NCI-H510A (cell line): ENCODE measurements around the gene MMAB.

Experiments
- DNase-seq: peaks from one replicate; lab custom pipeline; 2025; lab: John Stamatoyannopoulos, UW

Gene MMAB

GRCh38 chr12:109583733-109584132 lies 10.4 kb upstream of the MMAB start:
- DNase-seq: no peak

DNA sequence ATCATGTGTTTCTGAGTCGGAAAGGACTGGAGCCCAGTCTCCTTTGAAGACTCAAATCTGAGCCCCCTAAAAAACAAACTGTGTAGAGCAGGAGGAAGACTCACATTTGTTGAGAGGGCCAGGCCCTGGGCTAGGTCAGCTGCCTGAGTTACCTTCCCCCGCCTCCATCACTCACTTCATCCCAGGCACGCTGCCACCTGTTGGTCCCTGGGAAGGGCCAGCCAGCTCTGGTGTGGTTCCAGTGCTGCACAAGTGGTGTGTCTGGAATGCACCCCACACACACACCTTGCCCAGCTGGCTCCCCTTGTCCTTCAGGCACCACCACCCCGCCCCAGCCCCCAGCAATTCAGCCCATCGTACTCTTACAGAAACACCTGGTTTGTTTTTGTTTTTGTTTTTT lies 9.3 kb upstream of the MMAB start:
- DNase-seq: no peak

GRCh38 chr12:109581856-109582255 lies 8.6 kb upstream of the MMAB start:
- DNase-seq: no peak

DNA sequence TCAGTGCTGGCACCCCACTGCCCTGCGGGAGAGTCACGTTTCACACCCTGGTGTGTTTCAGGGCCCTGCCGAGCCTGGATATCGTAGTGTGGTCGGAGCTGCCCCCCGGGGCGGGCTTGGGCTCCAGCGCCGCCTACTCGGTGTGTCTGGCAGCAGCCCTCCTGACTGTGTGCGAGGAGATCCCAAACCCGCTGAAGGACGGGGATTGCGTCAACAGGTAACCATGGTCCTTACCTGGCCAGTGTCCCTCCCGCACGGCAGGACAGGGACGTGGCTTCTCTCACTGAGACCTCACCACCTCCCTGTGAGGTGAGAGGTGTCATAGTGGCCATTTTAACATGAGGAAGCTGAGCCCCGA lies 8.0 kb upstream of the MMAB start:
- DNase-seq: no peak

DNA sequence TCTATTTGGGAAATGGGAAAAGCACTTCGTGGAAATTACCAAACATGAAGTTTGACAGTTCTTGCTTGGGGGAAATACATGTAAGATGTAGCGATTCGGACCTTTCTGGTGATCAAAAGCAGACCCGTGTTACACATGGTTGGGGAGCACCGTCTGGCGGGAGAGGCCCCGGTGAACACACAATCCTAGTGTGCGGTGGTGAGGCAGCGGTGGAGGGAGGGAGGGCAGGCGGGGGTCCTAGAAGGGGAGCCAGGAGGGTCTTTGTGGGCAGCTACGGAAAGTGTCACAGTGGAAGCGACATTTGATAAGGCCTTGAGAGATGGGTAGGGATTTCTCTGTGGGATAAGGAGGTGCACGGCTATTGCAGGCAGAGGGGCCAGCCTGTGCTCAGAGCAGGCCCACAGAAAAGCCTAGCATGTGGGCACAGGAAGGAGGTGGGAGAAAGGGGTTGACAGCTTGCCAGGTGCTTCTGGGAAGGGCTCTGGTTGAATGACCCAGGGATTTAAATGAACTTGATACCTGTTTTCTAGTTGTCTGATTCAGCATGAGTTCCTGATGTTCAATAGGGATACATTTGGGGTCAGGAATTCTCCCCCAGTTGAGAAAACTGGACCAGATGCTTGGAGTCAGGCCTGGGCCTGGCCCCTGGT lies 7.5 kb upstream of the MMAB start:
- no peak for DNase-seq

GRCh38 chr12:109580272-109580671 lies 7.0 kb upstream of the MMAB start:
- DNase-seq: no peak

GRCh38 chr12:109579639-109580038 lies 6.3 kb upstream of the MMAB start:
- DNase-seq: no peak

DNA sequence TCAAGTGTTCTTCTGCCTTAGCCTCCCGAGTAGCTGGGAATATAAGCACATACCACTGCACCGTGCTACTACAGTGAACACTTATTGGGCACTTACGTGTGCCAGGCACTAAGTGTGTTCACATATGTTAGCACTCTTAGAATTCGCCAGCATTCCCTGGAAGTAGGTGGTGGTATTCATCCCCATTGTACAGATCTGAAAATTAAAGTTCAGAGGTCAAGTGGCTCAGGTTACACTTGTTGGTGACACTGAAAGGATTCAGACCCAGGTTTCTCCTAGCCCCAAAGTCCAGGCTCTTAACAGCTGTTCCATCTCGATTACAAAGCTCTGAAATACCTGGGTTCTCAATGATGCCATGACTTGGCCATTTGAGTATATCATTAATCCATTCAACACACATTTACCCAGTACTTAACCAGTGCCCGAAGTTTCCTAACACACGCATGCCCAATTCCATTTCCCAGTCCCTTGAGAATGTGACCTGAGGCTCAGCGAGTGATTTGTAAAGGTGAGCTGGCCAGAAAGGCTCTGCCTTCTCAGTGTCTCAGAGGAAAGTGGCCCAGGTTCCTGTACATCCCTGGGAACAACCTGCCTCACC lies 5.1 kb upstream of the MMAB start:
- DNase-seq: no peak

- no peak for DNase-seq
These were observed 4.0 kb upstream of the MMAB start for GRCh38 chr12:109577311-109577710.

- DNase-seq: no peak
These were observed 2.4 kb upstream of the MMAB start for GRCh38 chr12:109575683-109576082.

GRCh38 chr12:109573914-109574244 lies 575 bp upstream of the MMAB start:
- DNase-seq: no peak

DNA sequence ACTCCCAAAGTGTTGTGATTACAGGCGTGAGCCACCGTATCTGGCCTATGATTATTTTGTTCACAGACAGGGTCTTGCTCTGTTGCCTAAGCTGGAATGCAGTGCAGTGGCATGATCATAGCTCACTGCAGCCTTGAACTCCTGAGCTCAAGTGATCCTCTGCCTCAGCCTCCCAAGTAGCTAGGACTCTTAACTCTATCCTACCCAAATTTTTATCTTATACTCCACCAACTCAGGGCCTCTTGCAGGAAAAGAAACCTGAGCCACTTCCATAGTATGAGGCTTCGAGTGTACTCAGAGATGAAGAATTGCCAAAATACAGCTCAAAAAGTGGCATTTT lies 828 bp downstream of the MMAB start:
- no peak for DNase-seq

DNA sequence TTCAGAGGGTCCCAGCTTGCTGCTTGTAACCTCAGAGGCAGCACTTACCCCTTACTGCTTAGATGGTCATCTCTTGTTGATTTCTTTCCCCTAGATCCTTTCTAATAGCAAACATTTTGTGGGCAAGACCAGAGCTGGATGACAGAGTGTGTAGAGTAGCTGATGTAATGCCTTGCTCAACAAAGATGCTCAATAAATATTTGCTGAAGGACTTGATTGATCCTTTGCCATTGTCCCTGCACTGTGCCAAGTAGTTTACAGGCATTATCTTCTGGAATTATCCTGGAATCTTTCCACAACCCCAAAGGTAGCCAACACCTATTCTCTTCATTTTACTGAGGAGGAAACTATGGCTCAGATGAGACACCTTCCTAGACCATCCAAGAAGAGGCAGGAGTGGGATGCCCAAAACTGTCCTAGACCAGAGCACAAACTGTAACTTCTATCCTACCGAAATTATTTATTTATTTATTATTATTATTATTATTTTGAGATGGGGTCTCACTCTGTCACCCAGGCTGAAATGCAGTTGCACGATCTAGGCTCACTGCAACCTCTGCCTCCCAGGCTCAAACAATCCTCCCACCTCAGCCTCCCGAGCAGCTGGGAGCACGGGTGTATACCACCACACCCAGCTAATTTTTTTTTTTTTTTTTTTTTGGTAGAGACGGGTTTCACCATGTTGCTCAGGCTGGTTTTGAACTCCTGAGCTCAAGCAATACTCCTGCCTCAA lies 1.4 kb downstream of the MMAB start:
- DNase-seq: no peak

GRCh38 chr12:109568486-109568885 lies 4.8 kb downstream of the MMAB start:
- no peak for DNase-seq

GRCh38 chr12:109567967-109568366 lies 5.3 kb downstream of the MMAB start:
- no peak for DNase-seq

DNA sequence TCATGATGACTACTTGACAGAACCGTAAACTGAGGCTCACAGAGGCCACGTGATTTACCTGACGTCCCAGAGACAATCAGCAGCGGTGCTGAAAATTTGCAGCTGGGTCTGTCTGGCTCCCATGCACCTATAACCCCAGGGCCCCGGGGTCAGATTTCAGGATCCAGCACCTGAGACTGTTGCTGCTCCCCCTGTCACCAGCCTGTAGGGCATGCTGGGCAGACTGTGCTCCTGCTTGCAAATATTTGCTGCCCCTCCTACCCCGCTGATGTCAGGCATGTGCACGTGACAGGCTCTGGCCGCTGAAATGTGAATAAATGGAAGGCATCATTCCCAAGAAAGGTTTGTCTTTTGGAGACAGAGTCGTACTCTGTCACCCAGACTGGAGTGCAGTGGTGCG lies 6.0 kb downstream of the MMAB start:
- DNase-seq: no peak

GRCh38 chr12:109566424-109566823 lies 6.9 kb downstream of the MMAB start:
- DNase-seq: no peak

DNA sequence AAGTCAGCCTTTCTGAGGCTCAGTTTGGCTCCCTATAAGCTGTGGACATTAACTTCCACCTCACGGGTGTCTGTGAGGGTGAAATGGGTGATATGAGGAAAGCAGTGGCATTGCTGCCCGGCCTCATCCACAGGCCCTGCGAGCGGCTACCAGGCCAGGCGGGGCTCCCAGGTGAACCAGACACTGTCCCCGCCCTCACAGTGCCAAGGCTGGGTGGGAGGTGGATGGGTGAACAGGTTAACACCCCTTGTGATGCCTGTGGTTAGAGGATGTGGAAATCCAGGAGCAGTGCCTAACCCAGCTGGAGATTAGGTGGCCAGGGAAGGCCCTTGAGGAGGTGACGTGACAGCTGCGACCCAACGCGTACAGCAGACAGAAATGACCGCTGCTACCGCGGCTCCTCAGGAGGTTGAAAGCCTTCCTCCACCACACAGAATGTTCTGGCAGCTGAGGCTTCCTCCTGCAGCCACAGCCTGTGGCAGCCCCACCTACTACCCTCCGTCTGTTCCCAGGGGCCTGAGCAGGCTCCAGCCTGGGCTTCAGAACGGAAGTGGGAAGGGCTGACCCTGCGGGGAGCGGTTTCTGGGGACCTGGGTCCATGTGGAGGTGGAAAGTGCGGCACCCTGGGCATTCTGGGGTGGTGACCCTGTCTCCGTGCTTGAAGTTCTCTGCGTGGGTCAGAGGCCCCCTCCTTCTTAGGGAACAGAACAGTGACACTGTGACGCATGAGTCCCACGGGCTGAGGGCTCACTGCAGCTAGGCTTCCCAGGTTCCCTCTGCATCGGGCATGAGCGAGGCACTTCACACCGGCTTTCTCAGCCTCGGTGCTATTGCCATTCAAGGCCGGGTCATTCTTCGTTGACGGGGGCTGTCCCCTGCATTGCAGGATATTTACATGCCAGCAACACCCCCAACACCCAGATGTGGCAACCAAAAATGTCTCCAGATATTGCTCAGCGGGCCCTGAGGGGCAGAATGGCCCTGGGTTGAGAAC lies 9.7 kb downstream of the MMAB start:
- DNase-seq: no peak

- no peak for DNase-seq
These were observed 10.4 kb downstream of the MMAB start for GRCh38 chr12:109562871-109563270.

DNA sequence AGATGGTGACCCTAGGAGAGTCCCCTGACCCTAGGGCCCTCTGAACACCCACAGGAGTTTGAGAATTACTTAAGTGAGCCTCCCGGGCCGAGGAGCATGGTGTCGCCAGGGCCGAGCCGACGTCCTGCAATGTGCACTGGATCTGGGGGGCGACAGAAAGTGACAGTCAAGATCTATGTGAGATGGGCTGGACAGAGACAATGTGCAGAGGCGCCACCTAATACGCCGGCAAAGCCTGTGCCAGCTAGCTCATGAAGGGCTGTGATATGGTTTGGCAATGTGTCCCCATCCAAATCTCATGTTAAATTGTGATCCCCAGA lies 11.6 kb downstream of the MMAB start:
- no peak for DNase-seq

DNA sequence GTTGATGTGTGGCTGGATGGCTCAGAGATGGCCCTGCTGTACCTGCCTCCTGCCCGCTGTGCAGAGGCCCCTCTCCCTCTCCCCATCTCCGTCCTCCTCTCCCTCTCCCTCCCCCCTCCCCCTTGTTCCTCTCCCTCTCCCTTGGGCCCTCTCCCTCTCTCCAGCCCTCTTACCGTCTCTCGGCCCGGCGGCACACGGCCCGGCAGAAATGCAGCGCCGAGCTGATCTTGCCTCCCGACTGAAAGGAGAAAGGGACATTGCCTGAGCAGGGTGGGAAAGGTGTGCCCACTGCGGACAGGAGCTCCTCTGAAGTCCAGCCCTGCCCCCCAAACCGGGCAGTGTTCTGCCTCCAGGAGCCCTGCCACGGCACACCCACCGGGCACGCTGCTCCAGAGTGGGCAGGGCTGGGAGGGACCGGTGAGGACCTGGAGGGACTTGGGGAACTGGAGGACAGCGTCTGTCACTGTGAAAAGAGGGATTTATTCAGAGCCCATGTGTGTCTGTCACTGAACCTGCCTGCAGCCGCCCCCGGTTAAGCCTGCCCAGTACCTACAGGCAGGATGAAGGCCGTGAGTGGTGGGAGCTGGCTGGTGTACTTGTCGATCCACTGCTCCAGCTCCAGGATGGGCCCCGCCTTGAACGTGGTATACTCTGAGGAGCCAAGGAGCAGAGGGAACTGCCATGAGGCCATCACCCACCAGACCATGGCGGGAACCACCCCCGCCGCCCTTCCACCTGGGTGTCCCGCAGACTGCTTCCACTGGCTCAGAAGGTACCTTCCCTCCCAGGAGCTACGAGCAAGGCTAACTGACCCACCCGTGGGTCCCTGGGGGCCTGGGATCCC lies 12.2 kb downstream of the MMAB start:
- DNase-seq: no peak

DNA sequence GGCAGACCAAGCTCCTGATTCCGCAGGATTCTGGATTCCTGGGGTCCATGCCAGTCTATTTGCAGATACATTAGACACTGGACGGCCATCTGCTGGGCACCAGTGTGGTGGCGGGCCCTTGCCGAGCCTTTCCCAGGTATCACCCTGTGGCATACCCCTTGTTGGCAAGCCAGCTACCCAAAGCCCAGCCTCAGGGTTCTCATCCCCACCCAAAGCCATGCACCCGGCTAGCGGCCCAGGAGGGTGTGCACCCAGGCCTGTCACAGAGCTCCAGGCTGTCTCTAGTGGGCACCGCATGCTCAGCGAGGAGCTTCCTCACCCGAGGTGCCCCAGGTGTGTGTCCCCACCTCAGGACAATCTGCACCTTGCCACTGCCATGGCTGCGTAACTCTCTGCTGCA lies 13.7 kb downstream of the MMAB start:
- no peak for DNase-seq
